NCI-H748 (cell line): ENCODE data around the gene KRTAP10-11.
"Not testable (repeated sequence)": the region's sequence is repeated elsewhere in the genome, so short reads cannot be mapped to it uniquely, and the experiment has no call there.

ENCODE experiments used
- DNase-seq: peaks from one replicate; lab custom pipeline; 2025; ENCODE audit not compliant: unreplicated experiment; lab: John Stamatoyannopoulos, UW

Gene KRTAP10-11

DNA sequence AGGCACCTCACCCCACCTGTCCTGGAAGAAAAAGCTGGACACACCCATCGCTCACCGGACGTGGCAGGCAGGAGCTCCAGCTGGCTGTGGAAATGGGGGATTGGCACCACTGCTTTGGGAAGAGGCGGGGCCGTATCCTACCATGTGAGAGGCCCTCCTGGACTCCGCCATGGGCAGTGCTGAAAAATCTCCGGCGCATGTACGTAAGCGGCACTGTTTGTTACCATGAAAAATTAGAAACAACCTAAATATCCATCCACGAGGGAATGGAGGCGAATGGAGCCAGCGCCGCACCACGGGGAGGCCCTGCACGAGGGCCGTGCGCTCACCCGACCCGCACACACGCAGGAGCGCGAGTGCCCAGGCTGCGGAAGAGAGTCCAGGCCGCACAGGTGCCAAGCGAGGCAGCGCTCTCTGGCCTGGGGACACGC, 31.2 kb upstream of the KRTAP10-11 start:
- no peak for DNase-seq

DNA sequence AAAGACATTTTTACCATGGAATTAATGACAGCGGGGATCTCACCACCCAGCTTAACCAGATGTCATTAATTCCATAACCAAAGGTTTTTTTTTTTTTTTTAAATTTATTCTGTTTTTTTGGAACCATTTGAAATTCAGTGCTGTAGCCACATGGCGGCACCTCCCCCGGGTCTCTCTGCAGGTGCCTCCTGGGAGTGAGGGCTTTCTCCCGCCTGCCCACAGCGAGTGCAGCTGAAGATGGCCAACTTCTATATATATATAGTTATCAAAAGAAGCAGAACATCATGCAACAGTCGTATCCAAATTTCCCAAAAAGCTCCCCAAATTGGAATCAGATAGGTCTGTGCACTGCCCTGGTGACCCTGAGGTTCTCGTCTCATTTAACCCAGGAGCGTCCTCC, 30.7 kb upstream of the KRTAP10-11 start:
- no peak for DNase-seq

DNA sequence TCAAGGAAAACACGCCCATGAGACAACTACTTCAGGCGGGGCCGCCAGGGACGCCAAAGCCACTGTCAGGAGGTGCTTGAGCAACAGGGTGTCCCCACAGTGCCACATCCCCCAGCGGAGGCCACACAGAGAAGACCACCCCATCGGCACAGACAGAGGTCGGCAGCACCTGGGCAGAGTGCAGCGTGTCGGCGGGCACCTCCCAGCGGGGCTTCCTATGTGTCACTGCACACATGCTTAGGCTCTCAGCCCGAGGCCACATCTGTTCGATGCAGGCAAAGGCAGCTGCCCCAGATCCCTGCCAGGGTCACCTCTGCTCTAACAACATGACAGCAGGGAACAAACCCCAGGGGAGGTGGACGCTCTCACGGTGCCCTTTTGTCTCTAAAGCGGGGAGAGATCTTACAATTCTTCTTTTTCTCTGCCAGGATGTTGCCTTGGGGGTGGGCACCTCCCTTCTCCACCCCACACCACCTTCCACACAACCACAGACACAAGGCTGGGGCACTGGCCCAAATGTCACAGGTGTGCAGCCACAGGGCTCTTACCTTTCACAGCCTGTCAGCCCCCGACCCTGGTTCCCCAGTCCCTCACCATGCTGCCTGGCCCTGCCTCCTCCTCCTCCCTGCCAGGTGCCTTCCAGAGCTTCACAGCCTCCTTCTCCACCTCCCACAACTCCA, 30.2 kb upstream of the KRTAP10-11 start:
- DNase-seq = no peak

GRCh38 chr21:44616591-44616926, 29.7 kb upstream of the KRTAP10-11 start:
- DNase-seq = no peak

- no peak for DNase-seq
Observed at GRCh38 chr21:44617071-44617501, 29.1 kb upstream of the KRTAP10-11 start.

DNA sequence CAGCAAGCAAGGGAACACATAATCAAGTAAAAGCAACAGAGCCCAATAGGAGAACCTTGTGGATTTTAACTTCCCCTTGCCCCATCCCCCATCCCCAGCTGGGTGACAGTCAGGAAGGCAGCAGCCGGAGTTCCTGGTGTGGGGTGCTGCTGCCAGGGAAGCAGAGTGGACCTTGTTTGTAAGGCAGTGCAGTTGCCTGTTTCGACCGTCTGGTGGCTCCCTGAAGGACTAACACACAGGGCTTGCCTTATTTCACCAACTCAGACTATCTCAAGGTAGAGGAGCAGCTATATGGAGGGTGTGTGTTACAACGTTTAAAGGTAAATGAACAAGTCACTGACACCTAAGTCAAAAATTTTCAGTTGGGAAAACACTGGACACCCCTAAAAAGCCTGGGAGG, 27.7 kb upstream of the KRTAP10-11 start:
- no peak for DNase-seq

GRCh38 chr21:44618909-44619308, 27.3 kb upstream of the KRTAP10-11 start:
- DNase-seq = no peak

DNA sequence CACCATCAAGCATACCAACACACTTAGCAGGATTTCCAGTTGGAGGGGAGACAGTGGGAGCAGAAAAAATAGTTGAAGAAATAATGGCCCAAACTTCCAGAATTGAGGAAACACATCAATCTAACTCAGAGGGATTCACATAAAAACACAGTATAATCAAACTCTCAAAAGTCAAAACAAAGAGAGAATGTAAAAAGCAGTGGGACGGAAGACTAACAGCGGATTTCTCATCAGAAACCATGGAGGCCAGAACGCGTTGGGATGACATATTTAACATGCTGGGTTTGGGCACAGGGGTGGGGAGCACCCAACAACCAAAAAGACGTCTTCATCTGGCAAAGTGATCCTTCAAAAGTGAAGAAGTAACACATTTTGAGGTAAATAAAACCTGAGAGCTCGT, 26.3 kb upstream of the KRTAP10-11 start:
- DNase-seq = no peak

GRCh38 chr21:44623575-44623974, 22.6 kb upstream of the KRTAP10-11 start:
- no peak for DNase-seq

DNA sequence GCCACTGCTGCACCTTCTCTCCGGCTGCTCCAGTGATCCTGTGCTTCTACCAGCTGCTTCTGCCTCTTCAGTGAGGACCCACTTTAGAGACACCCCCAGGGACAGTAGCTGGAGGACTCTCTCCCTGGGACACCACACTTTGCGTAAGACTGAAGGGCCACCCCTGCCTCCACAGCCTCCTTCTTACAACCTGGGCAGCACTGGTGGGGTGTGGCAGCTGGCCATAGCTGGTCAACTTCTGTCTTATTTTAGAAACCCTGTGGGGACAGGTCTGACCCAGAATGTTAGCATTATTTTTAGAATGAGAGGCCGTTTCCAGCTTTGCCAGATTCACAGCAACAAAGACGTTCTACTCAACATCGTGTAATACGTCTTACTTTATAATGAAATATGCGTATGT, 20.5 kb upstream of the KRTAP10-11 start:
- DNase-seq = no peak

DNA sequence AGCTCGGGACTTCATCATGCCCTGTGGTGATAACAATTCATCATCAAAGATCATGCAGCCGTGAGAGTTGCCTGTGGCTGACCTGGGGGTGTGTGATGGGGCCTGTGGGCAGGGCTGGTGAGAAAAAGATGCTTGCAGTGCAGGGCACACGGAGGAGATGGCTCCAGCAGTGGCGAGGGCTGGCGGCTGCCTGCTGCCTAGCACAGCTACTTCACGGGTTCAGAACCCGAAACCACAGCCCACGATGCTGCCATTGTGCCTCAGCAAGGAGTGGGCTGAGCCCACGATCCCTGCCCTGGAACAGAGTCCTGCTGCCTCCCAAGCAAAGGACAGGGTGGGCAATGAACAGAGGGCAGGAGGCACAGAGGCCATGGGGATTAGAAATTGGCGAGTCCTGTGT, 20.0 kb upstream of the KRTAP10-11 start:
- no peak for DNase-seq

- no peak for DNase-seq
Observed at GRCh38 chr21:44626673-44627143, 19.5 kb upstream of the KRTAP10-11 start, which contains the start of gene KRTAP10-9. KRTAP10-9 (plus strand) TSS chr21:44627093; CDS start chr21:44627172, 79 bp downstream.

GRCh38 chr21:44627181-44627822, 18.9 kb upstream of the KRTAP10-11 start:
- DNase-seq = not testable (repeated sequence)

GRCh38 chr21:44627831-44628233, 18.4 kb upstream of the KRTAP10-11 start:
- DNase-seq = not testable (repeated sequence)

DNA sequence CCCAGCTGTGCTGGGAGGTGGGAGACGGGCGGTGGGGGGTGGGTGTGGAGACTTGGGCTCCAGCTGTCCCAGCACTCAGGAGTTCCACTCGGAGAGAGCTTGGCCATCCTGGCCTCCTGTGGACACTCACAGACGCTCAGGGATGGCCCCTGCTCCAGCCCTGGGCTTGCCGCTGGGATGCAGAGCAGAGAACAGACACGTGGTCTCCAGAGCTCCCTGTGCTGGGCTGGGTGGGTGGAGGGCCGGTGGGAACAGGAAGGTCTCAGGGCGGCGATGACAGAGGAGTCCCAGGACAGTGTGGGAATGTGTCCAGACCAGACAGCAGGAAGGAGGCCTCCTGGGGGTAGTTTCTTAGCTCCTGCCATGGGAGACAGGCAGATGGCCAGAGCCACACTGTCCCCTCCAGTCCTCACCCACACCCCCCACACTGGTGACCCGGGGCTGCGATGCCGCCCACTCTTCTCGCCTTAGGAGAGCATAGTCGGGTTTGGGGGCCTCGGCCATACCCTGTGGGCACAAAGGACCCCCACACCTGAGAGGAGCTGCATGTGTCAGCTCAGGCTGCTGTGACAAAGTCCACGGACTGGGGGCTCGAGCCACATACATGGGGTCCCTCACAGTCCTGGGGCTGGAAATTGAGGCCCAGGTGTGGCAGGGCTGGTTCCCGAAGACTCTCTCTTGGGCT, 17.4 kb upstream of the KRTAP10-11 start:
- DNase-seq = no peak

DNA sequence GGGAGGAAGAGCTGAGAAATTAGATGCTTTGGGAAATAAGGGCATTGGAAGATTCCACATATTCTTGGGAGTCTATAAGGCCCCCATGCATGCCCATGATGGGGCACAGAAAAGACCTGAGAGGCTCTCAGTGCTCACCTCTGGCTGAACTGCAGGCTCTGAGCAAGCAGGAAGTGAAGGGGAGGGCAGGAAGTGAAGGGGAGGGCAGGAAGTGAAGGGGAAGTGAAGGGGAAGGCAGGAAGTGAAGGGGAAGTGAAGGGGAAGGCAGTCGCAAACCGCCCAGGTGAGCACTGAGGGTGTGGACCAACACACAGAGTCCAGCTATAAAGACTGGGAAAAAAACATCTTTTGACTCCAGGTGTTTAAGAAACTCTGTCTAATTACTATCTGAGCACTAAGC, 15.8 kb upstream of the KRTAP10-11 start:
- DNase-seq = no peak

- no peak for DNase-seq
Observed at GRCh38 chr21:44632067-44632466, 14.1 kb upstream of the KRTAP10-11 start.

GRCh38 chr21:44636209-44637017, 9.8 kb upstream of the KRTAP10-11 start:
- DNase-seq = no peak

GRCh38 chr21:44637018-44637850, 9.0 kb upstream of the KRTAP10-11 start, which contains the start of gene KRTAP10-10:
KRTAP10-10 (plus strand) TSS chr21:44637356; CDS start chr21:44637418, 62 bp downstream.
- DNase-seq = no peak

DNA sequence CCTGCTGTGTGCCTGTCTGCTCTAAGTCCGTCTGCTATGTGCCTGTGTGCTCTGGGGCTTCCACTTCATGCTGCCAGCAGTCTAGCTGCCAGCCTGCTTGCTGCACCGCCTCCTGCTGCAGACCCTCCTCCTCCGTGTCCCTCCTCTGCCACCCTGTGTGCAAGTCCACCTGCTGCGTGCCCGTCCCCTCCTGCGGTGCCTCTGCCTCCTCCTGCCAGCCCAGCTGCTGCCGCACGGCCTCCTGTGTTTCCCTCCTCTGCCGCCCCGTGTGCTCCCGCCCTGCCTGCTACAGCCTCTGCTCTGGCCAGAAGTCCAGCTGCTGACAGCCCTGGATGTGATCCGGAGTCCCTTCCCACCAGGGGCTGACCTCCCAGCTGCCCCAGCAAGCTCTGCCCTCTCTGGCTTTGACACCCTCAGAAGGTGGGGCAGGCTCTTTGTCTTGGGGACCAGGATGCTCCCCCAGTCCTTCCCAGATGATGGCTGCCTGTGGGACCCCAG, 8.3 kb upstream of the KRTAP10-11 start:
- DNase-seq = not testable (repeated sequence)
